Non-pigmented ciliary epithelial cell (primary cell): Measurements from ENCODE around the gene CFAP221.

Experiments
- DNase-seq: peaks from one replicate; pipeline ENCODE4 v3.0.0-alpha.2; 2010; ENCODE audit warnings: low read depth

Gene CFAP221

DNA sequence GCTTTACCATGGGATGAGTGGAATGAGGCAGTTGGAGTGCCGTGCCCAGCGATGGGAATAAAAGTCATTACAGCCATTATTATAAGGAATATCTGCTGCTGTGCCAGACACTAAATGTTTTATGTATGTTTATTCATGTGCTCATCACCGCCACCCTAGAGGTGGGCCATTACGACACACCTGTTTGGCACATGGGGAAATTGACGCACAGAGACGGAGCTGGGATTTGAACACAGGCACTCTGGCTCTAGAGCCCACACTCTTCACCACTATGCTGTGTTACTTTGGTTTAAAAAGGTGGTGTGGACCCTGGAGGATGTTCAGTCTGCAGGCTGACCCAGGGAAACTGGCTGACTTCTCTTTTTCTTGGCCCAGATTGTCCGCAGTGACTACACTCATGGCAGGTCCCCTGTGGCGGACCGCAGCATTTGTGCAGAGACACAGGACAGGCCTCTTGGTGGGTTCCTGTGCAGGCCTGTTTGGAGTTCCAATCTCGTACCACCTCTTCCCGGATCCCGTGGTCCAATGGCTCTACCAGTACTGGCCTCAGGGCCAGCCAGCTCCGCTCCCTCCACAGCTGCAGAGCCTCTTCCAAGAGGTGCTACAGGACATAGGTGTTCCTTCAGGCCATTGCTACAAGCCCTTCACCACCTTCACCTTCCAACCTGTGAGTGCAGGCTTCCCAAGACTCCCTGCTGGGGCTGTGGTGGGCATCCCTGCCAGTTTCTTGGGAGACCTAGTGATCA lies 136.4 kb downstream of the CFAP221 start:
- DNase-seq, result no peak

- DNase-seq, result no peak
Measured at GRCh38 chr2:119681203-119681867, 137.1 kb downstream of the CFAP221 start.

GRCh38 chr2:119681868-119682220 lies 137.6 kb downstream of the CFAP221 start:
- no peak for DNase-seq

DNA sequence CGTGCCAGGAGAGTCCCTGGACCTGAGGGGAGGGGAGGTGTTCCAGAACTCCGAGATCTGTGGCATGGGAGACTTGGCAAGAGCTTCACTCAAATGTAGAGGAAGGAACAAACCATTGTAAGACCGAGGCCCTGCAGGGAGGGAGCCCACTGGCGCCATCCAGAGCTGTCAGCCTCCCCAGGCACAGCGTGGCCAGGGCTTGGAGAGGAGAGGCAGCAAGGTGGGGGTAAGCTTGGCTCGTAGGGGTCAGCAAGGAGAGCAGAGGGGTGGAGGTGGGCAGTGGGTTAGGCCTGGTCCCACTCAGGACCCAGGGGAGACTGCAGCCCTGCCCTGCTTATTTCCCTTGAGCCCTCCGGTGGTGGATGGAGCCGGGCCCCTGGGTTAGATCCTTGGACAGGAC lies 138.3 kb downstream of the CFAP221 start:
- DNase-seq, result no peak

DNA sequence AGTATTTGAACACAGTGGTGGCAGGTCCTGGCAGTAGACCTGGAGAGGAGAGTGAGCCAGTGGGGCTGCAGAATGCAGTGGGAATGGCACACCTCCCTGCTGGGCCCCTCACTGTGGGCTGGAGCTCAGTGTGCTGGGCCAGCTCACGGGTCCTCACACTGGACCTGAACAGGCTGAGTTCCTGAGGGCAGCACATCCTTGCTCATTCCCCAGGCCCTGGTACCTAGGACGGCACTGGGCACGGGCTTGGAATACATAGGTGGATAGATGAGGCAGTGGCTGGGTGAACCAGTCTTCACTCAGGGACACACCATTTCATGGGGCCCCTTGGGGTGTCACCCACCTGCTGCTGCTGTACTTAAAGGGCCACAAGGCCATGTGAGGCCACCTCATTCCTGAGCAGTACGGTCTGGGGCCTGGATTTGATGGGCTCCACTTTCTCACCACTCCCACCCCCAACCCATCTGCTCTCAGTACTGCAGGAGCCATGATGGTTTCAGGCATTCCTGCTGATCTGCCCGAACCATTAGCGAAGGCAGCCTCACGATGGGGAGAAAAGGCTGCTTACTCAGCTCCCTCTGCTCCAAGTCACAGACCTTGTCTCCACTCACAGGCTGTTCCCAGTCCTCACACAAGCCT lies 138.9 kb downstream of the CFAP221 start:
- no peak for DNase-seq

DNA sequence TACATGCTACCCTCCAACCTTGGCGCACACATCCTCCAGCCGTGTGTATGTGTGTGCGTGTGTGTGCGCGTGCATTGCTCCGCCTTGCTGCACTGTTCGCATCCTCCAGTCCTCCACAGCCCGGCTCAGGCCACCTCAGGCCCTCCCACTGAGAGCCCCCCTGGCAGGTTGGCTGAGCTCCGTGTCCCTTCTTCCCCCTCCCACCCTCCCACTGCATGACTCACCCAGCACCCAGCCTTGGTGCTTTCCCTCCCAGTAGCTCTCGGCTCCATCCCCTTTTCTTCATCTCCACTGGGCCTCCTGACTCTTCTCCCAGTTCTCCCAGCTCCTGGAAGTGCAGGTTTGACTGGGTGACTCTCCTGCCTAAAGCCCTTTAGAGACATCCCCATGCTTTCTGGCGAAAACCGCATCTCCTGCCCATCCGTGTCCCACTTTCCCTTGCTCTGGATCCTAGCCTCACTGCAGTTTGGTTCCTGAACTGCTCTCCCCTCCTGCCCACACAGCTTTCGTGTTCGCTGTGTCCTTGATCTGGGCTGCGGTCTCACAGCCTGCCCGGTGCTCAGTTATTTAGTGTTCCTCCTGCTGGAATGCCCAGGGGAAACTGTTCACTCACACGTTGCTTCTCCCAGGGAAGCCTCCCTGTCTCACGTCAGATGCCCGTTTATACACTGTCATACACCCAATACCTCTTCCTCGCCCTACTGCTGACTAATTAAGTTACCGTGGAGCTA lies 139.6 kb downstream of the CFAP221 start:
- no peak for DNase-seq

GRCh38 chr2:119684518-119684917 lies 140.3 kb downstream of the CFAP221 start:
- no peak for DNase-seq

DNA sequence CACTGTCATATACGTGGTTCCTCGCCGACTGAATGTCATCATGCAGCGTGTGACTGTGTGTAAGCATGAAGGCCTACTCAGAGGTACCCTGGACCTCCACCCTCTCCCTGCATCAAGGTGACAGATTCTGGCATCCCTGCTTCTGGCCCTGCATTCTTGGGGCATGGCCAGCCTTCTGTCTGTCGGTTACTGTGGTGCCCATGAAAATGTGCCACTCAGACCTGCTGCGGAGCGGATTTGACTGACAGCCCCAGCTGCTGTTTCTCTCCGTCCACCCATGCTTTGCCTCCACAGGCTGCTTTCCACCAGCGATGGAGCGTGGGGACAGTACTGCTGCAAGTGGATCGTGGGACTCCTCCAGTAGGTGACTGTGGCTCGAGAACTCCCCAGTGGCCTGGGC lies 144.4 kb downstream of the CFAP221 start:
- DNase-seq, result no peak

GRCh38 chr2:119689218-119689617 lies 145.0 kb downstream of the CFAP221 start:
- DNase-seq, result no peak

DNA sequence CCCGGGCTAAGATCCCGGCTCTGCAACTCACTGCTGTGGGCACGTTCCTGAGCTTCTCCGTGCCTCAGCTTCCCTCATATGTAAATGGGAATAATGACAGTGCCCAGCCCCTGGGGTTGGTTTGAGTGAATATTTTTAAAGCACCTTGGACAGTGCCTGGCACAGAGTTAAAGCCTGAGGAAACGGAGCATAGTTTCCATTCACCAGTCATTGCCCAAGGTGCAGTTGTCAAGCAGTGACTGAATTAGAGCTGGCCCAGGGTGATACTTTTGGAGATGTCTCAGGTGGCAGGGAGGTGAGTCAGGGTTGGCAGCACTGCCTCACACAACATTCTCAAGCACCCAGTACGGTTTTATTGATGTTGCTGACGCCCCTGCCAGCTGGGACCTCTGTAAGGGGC lies 146.9 kb downstream of the CFAP221 start:
- no peak for DNase-seq

GRCh38 chr2:119691651-119692245 lies 147.5 kb downstream of the CFAP221 start:
- no peak for DNase-seq

GRCh38 chr2:119692310-119692709 lies 148.1 kb downstream of the CFAP221 start:
- DNase-seq, result no peak

- DNase-seq, result no peak
Measured at GRCh38 chr2:119692954-119693353, 148.7 kb downstream of the CFAP221 start.

DNA sequence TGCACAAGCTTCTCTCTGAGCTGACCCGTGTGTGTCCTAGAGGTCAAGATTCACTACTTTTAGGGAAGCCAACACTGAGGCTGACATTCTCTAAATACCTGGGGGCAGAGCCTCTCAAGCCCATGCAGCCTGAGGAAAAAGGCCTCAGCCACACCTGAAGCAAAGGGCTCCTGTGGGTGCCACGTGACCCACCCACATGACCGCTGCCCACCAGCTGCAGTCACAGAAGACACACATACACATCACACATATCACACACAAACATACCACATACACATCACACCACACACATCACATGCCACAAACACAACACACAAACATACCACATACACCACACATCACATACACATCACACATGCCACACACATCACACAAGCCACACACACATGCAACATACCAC lies 149.3 kb downstream of the CFAP221 start:
- DNase-seq, result no peak

GRCh38 chr2:119693967-119694366 lies 149.7 kb downstream of the CFAP221 start:
- DNase-seq, result no peak

GRCh38 chr2:119694470-119694844 lies 150.2 kb downstream of the CFAP221 start:
- DNase-seq, result no peak

GRCh38 chr2:119694845-119695521 lies 150.7 kb downstream of the CFAP221 start:
- DNase-seq, result no peak

- DNase-seq, result no peak
Measured at GRCh38 chr2:119696005-119696404, 151.8 kb downstream of the CFAP221 start.

- no peak for DNase-seq
Measured at GRCh38 chr2:119696494-119697030, 152.3 kb downstream of the CFAP221 start.

DNA sequence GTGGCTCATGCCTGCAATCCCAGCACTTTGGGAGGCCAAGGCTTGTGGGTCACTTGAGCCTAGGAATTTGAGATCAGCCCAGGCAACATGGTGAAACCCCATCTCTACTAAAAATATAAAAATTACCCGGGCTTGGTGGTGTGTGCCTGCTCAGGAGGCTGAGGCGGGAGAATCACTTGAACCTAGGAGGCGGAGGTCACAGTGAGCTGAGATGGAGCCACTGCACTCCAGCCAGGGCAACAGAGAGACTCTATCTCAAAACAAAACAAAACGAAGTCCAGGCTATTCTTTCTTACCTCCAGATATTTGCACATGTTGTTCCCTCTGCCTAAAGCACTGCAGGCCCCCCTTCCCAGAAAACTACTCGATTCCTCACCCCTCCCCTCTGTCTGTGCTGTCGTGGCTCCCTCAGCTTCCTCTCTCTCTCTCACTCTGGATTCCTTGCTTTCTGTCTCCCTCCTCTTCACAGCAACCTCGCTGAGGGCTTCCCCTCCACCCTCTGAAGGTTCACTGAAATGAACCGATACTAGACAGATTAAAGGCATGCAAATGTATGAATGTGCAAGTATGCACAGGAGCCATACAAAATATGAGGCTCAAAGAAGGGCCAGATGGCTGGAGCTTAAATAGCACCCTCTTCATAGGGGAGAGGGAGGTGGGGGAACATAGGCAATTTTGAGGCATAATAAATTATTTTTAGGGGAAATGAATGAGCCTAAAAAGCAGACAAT lies 153.2 kb downstream of the CFAP221 start:
- no peak for DNase-seq

DNA sequence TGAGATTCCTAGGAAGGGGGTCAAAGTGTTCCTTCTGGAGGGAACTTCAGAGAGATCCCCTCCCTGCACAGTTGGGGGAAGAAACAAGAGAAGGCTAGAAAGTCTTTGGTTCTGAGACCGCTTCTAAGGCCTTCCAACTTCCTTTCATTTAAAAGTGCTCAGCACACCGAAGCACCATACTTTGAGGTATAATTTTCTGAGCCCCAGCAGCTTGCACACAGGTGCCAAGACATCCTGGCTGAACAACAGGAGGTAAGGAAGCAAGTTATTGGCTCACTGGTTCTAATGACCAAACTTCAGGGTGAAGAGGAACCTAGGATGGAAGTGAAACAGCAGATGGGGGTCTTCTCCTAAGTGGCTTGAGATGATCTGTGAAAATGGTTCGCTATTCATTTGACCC lies 154.0 kb downstream of the CFAP221 start:
- no peak for DNase-seq
